GM19452 (cell line): ENCODE measurements around the gene FAM107B.

ENCODE experiments used
- ATAC-seq: cut with Tn5 transposase; IDR thresholded peaks from one replicate; pipeline ENCODE4 v1.9.1; 2021; ENCODE audit not compliant: unreplicated experiment

The FAM107B gene

DNA sequence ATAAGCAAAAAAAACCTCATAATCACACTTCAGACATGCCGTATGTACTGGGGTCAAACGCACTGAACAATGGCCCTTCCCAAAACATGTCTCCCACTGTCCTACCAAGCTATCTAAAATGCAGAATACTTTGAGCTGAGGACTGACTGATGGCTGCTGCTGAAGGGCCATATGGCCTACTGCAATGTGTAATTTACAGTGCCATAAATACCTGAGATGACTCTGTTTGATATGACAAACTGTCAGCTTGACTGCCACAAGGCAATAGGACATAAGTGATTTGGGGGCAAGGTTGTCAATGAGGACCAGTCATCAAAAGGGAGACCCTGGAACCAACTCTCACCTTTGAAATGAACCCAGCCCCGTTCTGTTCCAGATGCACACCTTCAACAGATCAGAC, 256.5 kb downstream of the FAM107B start:
- ATAC-seq: no peak

GRCh38 chr10:14513123-14513522, 261.6 kb downstream of the FAM107B start:
- no peak for ATAC-seq

GRCh38 chr10:14510346-14510745, 264.4 kb downstream of the FAM107B start:
- no peak for ATAC-seq

DNA sequence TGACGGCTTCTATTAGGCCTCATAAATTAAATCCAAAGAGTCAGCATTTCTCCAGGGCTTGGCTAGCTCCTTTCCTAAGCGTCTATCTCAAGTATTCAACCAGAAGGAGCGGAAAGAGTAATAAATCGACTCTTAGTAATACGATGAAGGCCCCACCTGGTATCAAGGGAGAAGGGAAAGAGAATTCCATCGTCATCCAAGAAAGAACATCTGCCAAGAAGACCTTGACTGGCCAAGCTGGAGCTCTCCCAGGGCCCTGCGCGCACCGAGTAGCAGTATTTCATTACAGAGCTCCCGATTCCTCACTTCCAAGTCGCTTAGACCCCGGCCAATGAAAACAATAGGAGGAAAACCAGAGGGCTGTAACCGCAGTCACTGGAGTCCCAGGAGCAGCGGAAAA, 266.0 kb downstream of the FAM107B start:
- ATAC-seq: no peak

DNA sequence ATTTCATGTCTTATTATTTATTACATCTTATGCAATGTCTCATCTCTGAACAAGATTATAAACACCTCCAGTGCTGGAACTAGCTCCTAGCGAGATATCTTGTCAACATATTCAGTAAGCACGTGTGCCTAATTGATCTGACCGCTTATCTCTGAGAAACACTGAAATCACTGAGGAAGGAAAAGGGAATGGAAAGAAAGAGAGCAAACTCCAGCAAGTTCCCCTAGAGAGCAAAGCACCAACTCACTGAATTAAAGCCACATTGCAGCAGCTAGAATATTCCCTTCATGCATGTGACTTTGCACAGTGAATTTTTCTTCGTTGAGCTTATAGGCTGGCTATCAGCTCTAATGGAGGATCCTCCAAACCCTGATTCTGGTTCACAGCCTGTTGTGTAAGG, 266.9 kb downstream of the FAM107B start:
- no peak for ATAC-seq

DNA sequence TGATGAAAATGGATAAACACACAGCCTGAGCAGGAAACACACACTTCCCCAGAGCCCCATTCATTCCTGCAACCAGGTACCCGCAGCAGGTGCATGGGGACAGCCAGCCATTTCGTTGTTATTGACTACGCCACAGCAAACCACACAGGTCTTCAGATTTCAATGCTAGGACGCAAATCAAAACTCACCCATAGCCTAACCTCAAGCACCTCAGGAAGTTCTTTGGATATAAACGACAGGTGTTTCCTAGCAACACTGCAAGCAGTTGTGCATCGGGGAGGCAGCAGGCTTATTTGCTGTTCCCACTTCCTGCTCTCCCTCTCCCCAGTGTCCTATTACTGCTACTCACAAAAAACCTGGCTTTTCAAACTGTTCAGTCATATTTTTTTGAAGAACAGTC, 267.5 kb downstream of the FAM107B start:
- no peak for ATAC-seq

DNA sequence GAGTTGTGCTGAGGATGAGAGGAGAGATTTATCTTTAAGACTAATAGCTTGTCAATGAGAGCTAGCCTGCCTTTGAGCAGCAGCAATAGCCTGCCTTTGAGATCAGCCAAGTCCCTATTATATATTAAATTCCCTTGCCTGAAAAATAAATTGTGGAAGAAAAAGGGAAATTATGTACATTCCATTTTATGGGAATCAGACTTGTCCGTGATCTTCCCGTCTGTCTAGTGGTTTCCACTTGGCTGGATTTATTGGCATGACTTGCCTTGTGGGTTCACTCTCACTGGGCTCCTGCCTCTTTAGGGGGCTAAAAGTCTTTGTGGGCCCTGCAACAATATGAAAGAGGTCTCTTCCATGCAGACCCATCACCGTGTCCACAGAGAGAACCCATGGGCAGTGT, 272.3 kb downstream of the FAM107B start:
- no peak for ATAC-seq

- ATAC-seq: no peak
These were observed 274.4 kb downstream of the FAM107B start for GRCh38 chr10:14500172-14500765.

DNA sequence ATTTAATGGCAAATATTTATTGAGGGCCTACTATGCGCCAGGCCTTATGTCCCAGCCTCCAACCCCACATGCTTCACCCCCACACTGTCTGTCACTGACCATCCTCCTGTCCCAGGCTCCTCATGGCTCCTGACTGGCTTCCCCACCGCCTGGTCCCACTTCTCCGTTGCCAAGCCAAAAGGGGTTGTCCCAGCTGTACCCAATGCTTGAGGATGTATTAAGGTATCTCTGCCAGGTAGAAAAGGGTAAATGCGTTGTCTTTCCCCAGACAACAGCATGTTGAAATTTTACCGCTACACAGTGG, 275.1 kb downstream of the FAM107B start:
- no peak for ATAC-seq

- ATAC-seq: no peak
These were observed 276.4 kb downstream of the FAM107B start for GRCh38 chr10:14498326-14498725.

DNA sequence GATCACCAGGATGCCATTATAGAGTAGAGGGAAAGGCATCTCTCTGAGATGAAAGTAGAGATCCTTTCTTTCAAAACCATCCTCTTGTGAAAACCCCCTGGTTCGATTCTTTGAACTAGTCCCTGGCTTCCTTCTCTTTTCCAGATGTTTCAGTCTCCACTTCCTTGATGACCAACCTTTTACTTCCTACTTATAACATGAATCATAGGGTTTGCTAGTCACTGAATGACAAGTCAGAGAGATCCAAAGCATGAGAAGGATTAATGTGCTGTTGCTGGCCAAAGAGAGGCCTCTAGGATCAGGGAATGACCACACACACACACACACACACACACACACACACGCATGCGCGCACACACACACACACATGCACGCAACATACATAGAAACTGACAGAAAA, 282.9 kb downstream of the FAM107B start:
- no peak for ATAC-seq

GRCh38 chr10:14489522-14490177, 285.0 kb downstream of the FAM107B start:
- ATAC-seq: no peak

DNA sequence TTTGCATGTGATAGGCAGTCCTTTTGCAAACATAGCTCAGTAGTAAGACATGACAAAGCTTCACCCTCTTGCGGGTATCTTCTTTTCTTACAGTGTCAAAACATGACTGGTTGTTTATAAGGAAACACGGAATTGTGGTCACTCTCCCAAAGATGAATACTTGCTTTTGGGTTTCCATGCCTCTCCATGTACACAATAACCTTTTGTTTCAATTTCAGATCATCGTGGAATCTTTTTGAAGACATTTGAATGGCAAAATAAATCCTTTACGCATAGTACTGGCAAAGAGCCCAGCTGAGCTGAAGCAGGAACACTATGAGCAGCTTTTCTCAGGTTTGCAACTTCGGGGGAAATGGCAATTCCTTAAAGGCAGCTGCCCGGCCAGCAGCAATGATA, 287.2 kb downstream of the FAM107B start:
- no peak for ATAC-seq

GRCh38 chr10:14486777-14487487, 287.8 kb downstream of the FAM107B start:
- ATAC-seq: no peak

GRCh38 chr10:14485986-14486385, 288.7 kb downstream of the FAM107B start:
- no peak for ATAC-seq

GRCh38 chr10:14483417-14483816, 291.3 kb downstream of the FAM107B start:
- ATAC-seq: no peak

GRCh38 chr10:14481752-14482151, 292.9 kb downstream of the FAM107B start:
- ATAC-seq: no peak

- ATAC-seq: no peak
These were observed 293.7 kb downstream of the FAM107B start for GRCh38 chr10:14481014-14481413.

DNA sequence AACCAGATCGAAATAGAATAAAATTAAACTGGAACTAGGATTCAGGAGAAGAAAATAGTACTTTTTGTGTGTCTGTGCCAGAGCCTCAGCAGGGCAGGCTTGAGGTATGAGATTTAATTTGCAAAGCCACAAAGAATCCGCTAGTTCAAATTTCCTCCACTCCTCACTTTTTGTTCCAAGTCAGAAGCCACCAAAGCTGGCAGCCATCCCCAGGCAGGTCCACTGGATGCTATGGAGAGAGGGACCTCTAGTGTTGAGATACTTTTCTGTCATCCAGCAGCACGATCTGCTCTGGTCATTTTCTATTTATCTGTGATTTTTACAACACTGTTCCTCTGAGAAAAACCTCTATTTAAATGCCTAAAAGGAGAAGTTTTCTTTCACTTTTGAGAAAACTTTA, 296.1 kb downstream of the FAM107B start:
- no peak for ATAC-seq

GRCh38 chr10:14478201-14478600, 296.5 kb downstream of the FAM107B start:
- no peak for ATAC-seq

DNA sequence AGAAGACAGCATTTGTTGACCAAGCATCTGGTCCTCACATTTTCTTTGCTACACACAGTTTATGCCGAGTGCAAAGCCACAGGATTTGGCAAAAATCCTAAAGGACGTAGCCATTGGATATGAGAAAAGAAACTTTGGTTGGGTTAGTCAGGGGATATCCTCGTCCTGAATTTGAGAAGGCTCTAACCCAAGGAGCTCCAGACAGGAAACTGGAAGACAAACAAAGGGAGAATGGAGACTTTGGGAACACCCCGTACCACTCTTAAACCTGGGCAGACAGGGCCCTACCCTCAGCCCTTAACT, 297.3 kb downstream of the FAM107B start:
- ATAC-seq: no peak

GRCh38 chr10:14476641-14477407, 297.9 kb downstream of the FAM107B start:
- no peak for ATAC-seq
